GM18867 (cell line): Measurements from ENCODE around the gene PVALB.

Experiments
- ATAC-seq: cut with Tn5 transposase; IDR thresholded peaks from one replicate; pipeline ENCODE4 v1.9.1; 2021; ENCODE audit warnings: mild to moderate bottlenecking, moderate library complexity; ENCODE audit not compliant: unreplicated experiment

PVALB gene, protein sequence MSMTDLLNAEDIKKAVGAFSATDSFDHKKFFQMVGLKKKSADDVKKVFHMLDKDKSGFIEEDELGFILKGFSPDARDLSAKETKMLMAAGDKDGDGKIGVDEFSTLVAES

DNA sequence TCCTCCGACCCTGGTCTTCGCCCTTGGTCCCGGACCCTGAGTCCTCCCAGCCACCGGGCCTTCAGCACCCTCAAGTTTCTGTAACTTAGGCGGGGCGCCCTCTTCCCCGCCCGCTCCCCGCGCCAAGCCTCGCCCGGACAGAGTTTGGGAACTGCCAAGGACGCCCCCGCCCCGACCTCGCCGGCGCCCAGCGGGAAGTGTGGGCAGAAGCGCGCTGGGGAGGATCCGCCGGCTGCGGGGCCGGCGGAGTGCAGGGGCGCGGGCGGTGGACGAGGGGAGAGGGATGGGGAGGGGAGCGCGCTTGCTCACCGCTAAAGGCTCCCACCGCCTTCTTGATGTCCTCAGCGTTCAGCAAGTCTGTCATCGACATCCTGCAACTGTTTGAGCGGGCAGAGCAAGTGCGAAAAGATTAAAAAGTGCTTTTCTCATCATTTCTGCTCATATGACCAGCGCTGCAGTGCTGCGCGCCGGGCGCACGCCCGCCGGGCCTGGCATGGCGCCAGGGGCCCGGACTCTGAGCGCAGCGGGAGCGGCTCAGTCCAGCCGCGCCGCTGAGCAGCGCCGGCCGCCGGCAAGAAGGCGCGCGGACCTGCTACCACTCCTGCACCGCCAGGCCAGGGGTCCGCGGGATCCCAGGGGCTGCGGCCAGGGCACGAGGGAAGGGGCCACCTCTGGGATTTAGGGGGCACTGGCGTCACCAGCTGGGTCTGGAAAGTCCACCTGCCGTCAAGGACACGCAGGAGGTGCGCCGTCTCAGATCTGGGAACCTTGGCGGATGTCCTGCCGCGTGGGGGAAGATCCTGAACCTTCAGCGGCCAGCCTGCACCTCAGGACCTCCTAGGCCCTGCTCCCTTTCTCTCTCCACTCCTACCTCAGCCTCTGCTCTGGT is at the start of gene PVALB:
PVALB (minus strand) TSS at position 400 of the 889 bp plus-strand sequence; CDS start at position 370, 30 bp downstream.
- no peak for ATAC-seq

- no peak for ATAC-seq
Observed at GRCh38 chr22:36865346-36865745, 48.5 kb upstream of the PVALB start.

DNA sequence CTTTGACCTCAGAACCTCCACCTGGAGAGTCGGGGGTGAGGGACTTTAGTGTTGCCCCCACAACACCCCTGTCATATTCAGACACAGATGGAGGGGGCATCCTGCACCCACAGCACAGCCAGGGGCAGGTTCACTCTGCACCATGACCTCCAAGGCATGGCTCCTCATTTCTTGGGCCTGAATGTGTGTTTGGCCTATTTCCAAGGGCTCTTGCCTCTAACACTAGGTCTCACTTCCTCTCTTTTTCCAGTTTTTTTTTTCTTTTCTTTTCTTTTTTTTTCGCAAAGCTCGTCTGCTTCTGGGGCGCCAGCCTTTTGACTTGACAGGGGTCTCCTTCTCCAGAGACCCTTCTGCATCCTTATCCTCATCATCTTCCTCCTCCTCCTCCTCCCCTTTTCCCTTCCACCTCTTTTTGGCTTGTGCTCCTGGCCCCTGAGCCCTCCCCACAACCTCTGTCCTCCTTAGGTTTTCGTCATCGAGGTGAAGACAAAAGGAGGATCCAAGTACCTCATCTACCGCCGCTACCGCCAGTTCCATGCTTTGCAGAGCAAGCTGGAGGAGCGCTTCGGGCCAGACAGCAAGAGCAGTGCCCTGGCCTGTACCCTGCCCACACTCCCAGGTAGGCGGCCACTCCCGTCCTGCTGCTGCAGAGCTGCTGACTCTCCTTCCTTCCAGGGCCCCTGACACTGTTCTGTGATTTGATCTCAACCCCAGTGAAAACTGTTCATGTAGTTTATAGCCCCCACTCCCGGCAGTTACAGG is 47.8 kb upstream of the PVALB start:
- no peak for ATAC-seq

- ATAC-seq: no peak
Observed at GRCh38 chr22:36863979-36864378, 47.1 kb upstream of the PVALB start.

DNA sequence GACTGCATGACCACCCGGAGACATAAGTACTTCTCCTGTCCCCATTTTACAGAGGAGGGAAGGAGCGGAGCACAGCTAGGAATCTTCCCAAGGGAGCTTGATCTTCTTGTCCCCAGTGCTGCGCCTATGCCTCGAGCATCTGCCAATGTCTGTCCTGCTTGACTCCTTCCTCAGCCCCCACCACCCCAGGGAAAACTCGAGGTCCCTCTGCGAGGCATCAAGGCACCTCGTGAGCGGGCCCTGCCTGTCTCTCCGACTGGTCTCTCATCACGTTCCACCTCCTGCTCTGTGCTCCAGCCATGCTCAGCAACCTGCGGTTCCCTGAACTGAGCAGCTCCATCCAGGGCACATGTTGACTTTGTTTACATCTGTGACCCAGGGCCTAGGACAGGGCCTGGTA is 46.4 kb upstream of the PVALB start:
- ATAC-seq: no peak

- no peak for ATAC-seq
Observed at GRCh38 chr22:36862251-36863242, 45.7 kb upstream of the PVALB start.

DNA sequence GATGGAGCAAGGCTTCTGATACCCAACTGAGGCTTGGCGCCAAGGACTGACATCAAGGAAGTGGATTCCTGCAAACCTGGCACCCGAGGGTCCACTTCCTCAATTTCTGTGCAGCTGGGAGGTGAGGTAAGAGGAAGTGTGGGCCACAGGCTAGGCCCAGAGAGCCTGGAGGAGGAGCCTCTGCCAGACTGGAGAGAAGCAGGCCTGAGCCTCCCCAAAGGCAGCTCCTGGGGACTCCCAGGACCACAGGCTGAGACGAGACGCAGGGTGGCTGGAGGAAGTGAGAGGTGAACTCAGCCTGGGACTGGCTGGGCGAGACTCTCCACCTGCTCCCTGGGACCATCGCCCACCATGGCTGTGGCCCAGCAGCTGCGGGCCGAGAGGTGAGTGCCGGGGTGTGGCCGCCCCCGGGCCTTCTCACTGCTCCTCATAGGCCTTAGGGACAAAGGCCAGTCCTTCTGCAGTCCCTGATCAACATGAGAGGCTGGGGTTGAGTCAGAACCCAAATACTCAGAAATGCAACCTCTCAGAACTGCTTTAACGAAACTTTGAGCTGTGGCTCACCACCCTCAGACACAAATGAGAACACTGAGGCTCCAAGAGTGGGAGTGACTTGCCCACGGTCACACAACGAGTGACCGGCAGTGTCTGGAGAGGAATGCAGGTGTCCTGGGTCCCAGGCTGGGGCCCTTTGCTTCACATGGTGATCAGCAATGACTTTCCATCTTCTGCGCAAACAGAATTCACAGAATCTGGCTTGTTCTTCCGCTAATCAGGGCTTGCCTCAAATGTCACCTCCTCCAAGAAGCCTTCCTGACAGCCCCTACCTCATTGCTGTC is 44.2 kb upstream of the PVALB start, which contains the start of gene NCF4:
NCF4 (plus strand) TSS at position 186 of the 839 bp plus-strand sequence; CDS start at position 352, 166 bp downstream.
- peak; percentile 64 for ATAC-seq

DNA sequence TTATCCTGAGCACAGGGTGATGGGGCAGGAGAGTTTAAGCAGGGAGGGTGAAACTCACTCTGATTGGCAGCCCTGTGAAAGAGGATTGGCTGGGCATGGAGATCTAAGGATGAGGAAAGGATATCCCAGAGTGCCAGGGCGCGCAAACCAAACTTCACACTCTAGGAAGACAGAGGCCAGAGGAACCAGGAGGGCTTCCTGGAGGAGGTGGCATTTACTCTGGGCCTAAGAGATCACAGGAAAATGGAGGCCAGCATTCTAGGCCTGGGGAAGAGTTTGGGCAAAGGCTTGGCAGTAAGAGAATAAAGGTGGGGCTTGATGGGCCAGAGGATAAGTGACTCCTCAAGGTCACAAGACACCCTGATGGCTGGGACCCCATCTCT is 43.6 kb upstream of the PVALB start:
- no peak for ATAC-seq

DNA sequence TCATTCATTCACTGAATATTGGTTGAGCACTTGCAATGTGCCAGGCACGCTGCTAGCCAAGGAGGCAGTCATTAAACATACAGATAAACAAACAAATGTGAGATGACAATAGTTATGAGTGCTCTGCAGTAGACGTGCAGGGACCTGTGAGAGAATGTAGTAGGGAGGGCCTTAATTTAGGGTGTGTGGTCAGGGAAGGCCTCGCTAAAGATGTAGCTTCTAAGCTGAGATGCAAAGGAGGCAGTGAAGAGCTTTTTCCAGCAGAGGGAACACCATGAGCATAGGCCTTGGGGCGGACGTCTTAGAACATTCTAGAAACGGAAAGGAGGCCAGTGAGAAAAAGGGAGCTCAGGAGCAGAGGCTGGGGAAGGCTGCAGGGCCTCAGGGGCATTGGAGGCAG is 43.2 kb upstream of the PVALB start:
- no peak for ATAC-seq

DNA sequence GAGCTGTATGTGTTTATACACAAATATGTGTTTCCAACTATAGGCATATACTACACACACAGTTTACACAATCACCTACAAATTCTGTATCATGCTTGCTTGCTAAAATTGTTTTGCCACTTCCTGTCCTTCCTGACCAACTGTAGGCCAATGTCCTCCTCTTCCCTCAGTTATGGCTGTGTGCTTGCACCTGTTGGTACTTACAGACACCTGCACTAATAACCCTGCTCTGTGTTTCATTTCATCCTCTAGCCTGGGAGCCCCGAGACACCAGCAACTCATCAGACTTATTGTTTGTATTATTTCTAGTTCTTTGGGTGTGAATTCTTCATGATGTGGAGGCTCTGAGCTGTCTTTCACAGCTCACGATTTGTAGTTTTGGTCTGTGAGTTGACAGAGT is 42.1 kb upstream of the PVALB start:
- no peak for ATAC-seq

DNA sequence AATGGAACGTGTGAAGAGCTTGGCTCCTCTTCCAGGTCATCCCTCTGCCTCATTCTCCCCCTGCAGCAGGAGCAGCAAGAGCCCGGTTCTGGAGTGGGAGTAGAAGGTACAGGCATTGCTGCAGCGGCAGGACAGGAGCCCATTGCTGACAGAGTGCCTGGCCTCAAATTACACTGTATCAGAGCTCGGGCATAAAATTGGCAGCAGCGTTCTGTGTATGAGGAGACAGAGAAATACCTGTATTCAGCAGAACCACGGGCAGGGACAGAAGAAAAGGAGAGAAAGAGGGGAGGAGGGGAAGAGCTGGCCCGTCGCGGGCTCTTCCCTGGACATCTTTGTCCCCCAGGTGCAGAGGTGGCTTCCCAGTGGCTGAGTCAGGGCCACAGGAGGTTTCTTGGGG is 41.3 kb upstream of the PVALB start:
- no peak for ATAC-seq

DNA sequence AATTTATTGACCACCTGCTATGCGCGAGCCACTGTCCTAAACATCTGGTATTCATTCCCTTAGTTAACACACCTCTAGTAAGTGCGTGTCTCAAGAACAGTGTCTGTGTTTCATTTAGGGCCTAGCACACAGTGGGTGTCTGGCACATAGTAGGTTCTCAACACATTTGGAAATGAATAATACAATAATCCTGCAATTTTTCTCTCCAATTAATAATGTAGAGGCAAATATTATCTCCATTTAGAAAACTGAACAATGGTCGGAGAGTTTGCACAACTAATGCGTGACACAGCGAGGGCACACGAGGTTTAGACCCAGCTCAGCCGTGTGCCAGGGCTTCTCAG is 39.9 kb upstream of the PVALB start:
- ATAC-seq: no peak

GRCh38 chr22:36856121-36856791 is 39.4 kb upstream of the PVALB start:
- peak; percentile 45 for ATAC-seq

GRCh38 chr22:36855478-36855877 is 38.6 kb upstream of the PVALB start:
- no peak for ATAC-seq

DNA sequence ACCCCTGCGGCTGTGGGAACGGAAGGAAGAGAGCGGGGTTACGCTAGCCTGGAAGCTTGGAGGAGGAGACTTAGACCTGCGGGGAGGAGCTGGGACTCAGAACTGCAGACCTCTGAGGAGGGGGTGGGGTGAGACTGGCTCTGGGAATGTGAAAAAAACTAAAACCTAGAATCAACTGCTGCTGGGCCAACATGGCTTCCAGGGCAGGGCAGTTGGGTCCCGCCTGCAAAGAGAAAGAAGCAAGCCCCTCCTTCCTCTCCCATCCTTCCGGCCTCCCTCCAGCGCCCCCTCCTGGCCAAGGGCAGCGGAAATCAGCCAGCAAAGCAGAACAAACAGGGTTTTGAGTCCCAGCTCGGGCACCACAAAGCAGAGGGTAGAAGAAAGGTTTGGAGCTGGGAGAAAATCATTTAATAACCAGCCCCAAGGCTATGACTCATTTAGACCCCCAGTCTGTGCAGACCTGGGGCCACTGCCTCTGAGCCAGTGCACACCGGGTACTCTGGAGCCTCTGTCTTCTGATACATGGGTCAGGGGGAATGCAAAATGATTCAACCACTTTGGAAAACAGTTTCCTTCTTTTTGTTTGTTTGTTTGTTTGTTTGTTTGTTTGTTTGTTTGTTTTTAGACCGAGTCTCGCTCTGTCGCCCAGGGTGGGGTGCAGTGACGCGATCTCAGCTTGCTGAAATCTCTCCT is 36.7 kb upstream of the PVALB start:
- ATAC-seq: no peak

DNA sequence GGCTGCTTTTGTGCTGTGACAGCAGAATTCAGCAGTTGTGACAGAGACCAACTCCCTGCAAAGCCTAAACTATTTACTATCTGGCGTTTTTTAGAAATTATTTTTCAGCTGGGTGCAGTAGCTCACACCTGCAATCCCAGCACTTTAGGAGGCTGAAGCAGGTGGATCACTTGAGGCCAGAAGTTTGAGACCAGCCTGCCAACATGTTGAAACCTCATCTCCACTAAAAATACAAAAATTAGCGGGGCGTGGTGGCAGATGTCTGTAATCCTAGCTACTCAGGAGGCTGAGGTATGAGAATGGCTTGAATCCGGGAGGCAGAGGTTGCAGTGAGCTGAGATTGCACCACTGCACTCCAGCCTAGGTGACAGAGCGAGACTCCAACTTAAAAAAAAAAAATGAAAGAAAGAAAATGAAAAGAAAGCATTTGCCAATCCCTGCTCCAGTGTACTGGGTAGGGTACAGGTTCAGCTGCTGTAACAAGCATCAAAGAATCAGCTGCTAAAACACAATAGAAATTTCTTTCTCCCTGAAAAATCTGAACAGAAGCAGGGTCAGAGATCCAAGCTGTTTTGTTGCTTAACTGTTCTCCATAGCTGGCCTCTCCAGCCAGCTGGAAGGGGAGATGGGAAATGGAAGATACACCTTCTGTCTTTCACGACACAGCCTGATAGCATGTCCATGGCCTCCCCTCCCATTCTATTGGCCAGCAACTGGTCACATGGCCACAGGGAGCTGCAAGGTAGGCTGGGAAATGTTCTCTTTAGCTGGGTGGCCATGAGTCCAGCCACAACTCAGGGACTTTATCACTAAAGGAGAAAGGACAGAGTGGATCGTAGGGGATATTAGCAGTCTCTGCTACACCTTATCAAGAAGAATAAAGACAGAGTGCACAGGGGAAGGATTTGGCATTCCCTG is 35.5 kb upstream of the PVALB start:
- ATAC-seq: no peak

- no peak for ATAC-seq
Observed at GRCh38 chr22:36850682-36851081, 33.8 kb upstream of the PVALB start.

DNA sequence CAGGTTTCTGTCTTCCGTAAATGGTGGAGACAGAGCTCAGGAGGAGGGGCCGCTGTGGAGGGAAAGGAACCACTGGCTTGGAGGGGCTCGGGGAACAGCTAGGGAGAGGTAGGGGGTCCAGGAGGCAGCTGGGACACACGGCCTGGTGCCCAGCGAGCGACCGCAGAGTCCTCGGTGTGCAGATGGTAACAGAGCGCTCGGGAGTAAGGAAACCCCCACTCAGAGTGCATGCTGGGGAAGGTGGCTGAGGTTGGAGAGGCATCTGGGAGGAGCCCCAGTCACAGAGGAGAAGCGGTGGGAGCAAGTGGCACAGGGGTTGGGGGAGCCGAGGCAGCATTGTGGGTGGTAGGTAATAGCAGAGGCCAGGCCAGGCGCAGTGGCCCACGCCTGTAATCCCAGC is 33.2 kb upstream of the PVALB start:
- ATAC-seq: no peak
